Airway epithelial cell (primary cell): ENCODE measurements around the gene MMAA. TPM values are rescaled to one million over a fixed set of nuclear protein-coding genes. Genes with fewer than 3 reads are reported as not detected.

ENCODE experiments used
- total RNA-seq: library from RNA; depleted of rRNA; stranded (reverse); fragments of >200 nt; gene quantifications from 2 replicates; pipeline ENCODE4 v1.2.3, GENCODE V29; 2015

MMAA gene
- 2.0 and 5.4 TPM in 2 replicates for total RNA-seq

GRCh38 chr4:145618932-145619638 is at the start of gene MMAA:
Gene MMAA, plus strand, starts transcription at chr4:145619385. Its CDS starts 19,755 bp downstream, at chr4:145639140.

GRCh38 chr4:145679991-145680455 is 60.8 kb downstream of the MMAA start, which contains the start of gene C4orf51:
Gene C4orf51, plus strand, starts transcription at chr4:145680146. Its CDS starts 58 bp downstream, at chr4:145680204.

Other genes starting within 250 kb of the MMAA start
- 22.8 and 33.2 TPM in 2 replicates for gene SMAD1, start 137.5 kb upstream of the MMAA start, total RNA-seq
- gene C4orf51, start 60.8 kb downstream of the MMAA start, total RNA-seq = not detected in 2 replicates